ENCODE data around the gene RCC2.

Gene RCC2

DNA sequence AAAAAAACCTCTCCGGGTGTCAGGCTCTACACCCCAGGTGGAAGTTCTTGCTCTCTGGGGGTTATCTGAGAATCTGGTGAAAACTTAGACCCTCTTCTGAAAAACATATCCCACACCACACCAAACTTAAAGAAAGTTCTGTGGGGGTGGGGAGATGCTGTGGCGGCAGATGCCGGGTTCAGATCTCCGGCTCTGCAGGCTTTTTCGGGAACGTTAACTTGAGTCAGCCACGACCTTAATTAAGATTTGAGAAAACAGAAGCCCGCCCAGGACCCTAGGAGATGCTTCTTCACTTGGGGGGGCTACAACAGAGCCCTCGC is 2.3 kb downstream of the RCC2 start:
- H3K27ac ChIP-seq: peak overlapping the region; percentile 9; the same call in 1 of the 2 replicates

GRCh38 chr1:17436380-17437174 is 2.9 kb downstream of the RCC2 start:
- H3K4me2 ChIP-seq: peak overlapping the region; percentile 97
- no peaks in the 10 kb centered on the region; the same call in 1 of the 2 replicates for H3K36me3 ChIP-seq (ENCODE audit: insufficient read depth)
- peaks cover 39% of the 10 kb centered on the region for H3K4me1 ChIP-seq (ENCODE audit: low read depth, poor library complexity, severe bottlenecking)
- peak overlapping the region; percentile 96; the same call in 1 of the 2 replicates for H3K9ac ChIP-seq
- TF ChIP-seq CTCF (conservative IDR thresholded peaks at IDR 0.05; ENCODE audit: low read depth, low read length): no peak
- peaks cover 13% of the 10 kb centered on the region; the same call in 1 of the 2 replicates for H3K27me3 ChIP-seq (ENCODE audit: insufficient read depth, low read depth)
- no peak overlapping the region for H2AFZ ChIP-seq (ENCODE audit: low read depth)
- no peak overlapping the region for H3K4me3 ChIP-seq (IDR thresholded peaks at IDR 0.05; ENCODE audit: insufficient read depth, low read depth, low read length)
- H3K27ac ChIP-seq: peak overlapping the region; percentile 9; the same call in 1 of the 2 replicates
- peaks cover 14% of the 10 kb centered on the region; the same call in 1 of the 2 replicates for H4K20me1 ChIP-seq (ENCODE audit: insufficient read depth)
- H3K79me2 ChIP-seq (ENCODE audit: insufficient read depth, low read depth): peaks cover 70% of the 10 kb centered on the region

More for the DNA sequence above, 2.3 kb downstream of the RCC2 start:
- H4K20me1 ChIP-seq (ENCODE audit: insufficient read depth): peaks cover 14% of the 10 kb centered on the region; the same call in 1 of the 2 replicates
- peaks cover 46% of the 10 kb centered on the region for H3K4me1 ChIP-seq (ENCODE audit: low read depth, poor library complexity, severe bottlenecking)
- H3K79me2 ChIP-seq (ENCODE audit: insufficient read depth, low read depth): peaks cover 63% of the 10 kb centered on the region
- peaks cover 13% of the 10 kb centered on the region; the same call in 1 of the 2 replicates for H3K27me3 ChIP-seq (ENCODE audit: insufficient read depth, low read depth)
- H3K9ac ChIP-seq: peak overlapping the region; percentile 96; the same call in 1 of the 2 replicates
- H3K4me2 ChIP-seq: peak overlapping the region; percentile 97
- peak overlapping the region; percentile 34 for H3K4me3 ChIP-seq (IDR thresholded peaks at IDR 0.05; ENCODE audit: insufficient read depth, low read depth, low read length)
- no peak for TF ChIP-seq CTCF (conservative IDR thresholded peaks at IDR 0.05; ENCODE audit: low read depth, low read length)
- 0 out of 2 replicates have a peak overlapping the region, but pooled peaks have one; percentile 14 for H2AFZ ChIP-seq (ENCODE audit: low read depth)
- no peaks in the 10 kb centered on the region; the same call in 1 of the 2 replicates for H3K36me3 ChIP-seq (ENCODE audit: insufficient read depth)

DNA sequence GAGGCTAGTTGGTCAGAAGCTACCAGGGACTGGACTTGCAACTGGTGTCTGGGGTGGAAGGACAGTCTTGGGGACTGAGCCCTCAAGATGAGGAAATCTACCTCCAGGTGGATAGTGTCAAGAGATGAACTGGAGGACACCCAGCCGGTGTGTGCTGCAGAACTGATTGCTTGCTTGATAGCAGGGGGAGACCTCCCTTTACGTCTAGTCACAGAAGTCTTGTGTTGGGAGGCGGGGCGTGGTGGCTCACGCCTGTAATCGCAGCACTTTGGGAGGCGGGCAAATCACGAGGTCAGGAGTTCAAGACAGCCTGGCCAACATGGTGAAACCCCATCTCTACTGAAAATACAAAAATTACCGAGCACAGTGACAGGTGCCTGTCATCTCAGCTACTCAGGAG is 4.9 kb downstream of the RCC2 start:
- no peak overlapping the region for H3K4me3 ChIP-seq (IDR thresholded peaks at IDR 0.05; ENCODE audit: insufficient read depth, low read depth, low read length)
- H3K79me2 ChIP-seq (ENCODE audit: insufficient read depth, low read depth): peaks cover 86% of the 10 kb centered on the region
- no peak overlapping the region for H3K4me2 ChIP-seq
- H3K4me1 ChIP-seq (ENCODE audit: low read depth, poor library complexity, severe bottlenecking): peaks cover 21% of the 10 kb centered on the region
- no peak overlapping the region for H2AFZ ChIP-seq (ENCODE audit: low read depth)
- H3K27ac ChIP-seq: no peak overlapping the region
- TF ChIP-seq CTCF (conservative IDR thresholded peaks at IDR 0.05; ENCODE audit: low read depth, low read length): no peak
- H4K20me1 ChIP-seq (ENCODE audit: insufficient read depth): peaks cover 18% of the 10 kb centered on the region
- H3K9ac ChIP-seq: no peak overlapping the region
- H3K27me3 ChIP-seq (ENCODE audit: insufficient read depth, low read depth): no peaks in the 10 kb centered on the region
- no peaks in the 10 kb centered on the region; the same call in 1 of the 2 replicates for H3K36me3 ChIP-seq (ENCODE audit: insufficient read depth)

GRCh38 chr1:17434016-17434415 is 5.5 kb downstream of the RCC2 start:
- Histone ChIP-seq H2AFZ (ENCODE audit: low read depth) (no peak overlapping the region), H3K27me3 (ENCODE audit: insufficient read depth, low read depth) (no peaks in the 10 kb centered on the region), H3K4me1 (ENCODE audit: low read depth, poor library complexity, severe bottlenecking) (peaks cover 21% of the 10 kb centered on the region), H3K27ac (no peak overlapping the region), H3K9ac (no peak overlapping the region), H3K4me3 (IDR thresholded peaks at IDR 0.05; ENCODE audit: insufficient read depth, low read depth, low read length) (no peak overlapping the region), H4K20me1 (ENCODE audit: insufficient read depth) (peaks cover 23% of the 10 kb centered on the region), H3K79me2 (ENCODE audit: insufficient read depth, low read depth) (peaks cover 88% of the 10 kb centered on the region), H3K4me2 (no peak overlapping the region), H3K36me3 (ENCODE audit: insufficient read depth) (no peaks in the 10 kb centered on the region; the same call in 1 of the 2 replicates)
- no peak for TF ChIP-seq CTCF (conservative IDR thresholded peaks at IDR 0.05; ENCODE audit: low read depth, low read length)

Data from KMS-11 (cell line).